ENCODE results near the gene ECI2. TPM values are rescaled to one million over a fixed set of nuclear protein-coding genes. Genes with fewer than 3 reads are reported as not detected.

The ECI2 gene
- total RNA-seq, 1 experiment from 2014 or later = 61.4 TPM

GRCh38 chr6:4103929-4104328 is 31.4 kb downstream of the ECI2 start:
- ATAC-seq (no peak), DNase-seq (ENCODE audit: low spot score) (no peak)
- no peak overlapping the region for H3K4me3 Mint-ChIP-seq
- no peaks in the 10 kb centered on the region for H3K4me1 Mint-ChIP-seq
- peaks cover 3% of the 10 kb centered on the region; the same call in 1 of the 2 replicates for H3K9me3 Mint-ChIP-seq
- no peak overlapping the region for H3K27ac Mint-ChIP-seq
- H3K36me3 Mint-ChIP-seq = no peaks in the 10 kb centered on the region
- ChIA-PET CTCF (no interaction called here), POLR2A (no interaction called here)
- TF ChIP-seq, protein P1, sequence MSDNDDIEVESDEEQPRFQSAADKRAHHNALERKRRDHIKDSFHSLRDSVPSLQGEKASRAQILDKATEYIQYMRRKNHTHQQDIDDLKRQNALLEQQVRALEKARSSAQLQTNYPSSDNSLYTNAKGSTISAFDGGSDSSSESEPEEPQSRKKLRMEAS (CRISPR knock-in tag; IDR thresholded peaks at IDR 0.05) = no peak
- TF ChIP-seq, protein P2, sequence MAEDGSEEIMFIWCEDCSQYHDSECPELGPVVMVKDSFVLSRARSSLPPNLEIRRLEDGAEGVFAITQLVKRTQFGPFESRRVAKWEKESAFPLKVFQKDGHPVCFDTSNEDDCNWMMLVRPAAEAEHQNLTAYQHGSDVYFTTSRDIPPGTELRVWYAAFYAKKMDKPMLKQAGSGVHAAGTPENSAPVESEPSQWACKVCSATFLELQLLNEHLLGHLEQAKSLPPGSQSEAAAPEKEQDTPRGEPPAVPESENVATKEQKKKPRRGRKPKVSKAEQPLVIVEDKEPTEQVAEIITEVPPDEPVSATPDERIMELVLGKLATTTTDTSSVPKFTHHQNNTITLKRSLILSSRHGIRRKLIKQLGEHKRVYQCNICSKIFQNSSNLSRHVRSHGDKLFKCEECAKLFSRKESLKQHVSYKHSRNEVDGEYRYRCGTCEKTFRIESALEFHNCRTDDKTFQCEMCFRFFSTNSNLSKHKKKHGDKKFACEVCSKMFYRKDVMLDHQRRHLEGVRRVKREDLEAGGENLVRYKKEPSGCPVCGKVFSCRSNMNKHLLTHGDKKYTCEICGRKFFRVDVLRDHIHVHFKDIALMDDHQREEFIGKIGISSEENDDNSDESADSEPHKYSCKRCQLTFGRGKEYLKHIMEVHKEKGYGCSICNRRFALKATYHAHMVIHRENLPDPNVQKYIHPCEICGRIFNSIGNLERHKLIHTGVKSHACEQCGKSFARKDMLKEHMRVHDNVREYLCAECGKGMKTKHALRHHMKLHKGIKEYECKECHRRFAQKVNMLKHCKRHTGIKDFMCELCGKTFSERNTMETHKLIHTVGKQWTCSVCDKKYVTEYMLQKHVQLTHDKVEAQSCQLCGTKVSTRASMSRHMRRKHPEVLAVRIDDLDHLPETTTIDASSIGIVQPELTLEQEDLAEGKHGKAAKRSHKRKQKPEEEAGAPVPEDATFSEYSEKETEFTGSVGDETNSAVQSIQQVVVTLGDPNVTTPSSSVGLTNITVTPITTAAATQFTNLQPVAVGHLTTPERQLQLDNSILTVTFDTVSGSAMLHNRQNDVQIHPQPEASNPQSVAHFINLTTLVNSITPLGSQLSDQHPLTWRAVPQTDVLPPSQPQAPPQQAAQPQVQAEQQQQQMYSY (CRISPR knock-in tag; IDR thresholded peaks at IDR 0.05) = no peak
- TF ChIP-seq ZNF263 (CRISPR knock-in tag; IDR thresholded peaks at IDR 0.05; ENCODE audit: low read depth) (no peak), TEAD4 (CRISPR knock-in tag; IDR thresholded peaks at IDR 0.05) (no peak), USF1 (CRISPR knock-in tag; IDR thresholded peaks at IDR 0.05) (no peak), ATF6 (CRISPR knock-in tag; IDR thresholded peaks at IDR 0.05) (no peak), ZNF121 (CRISPR knock-in tag; IDR thresholded peaks at IDR 0.05) (no peak), NFE2L1 (CRISPR knock-in tag; IDR thresholded peaks at IDR 0.05) (no peak), ZNF317 (CRISPR knock-in tag; IDR thresholded peaks at IDR 0.05; ENCODE audit: borderline replicate concordance, low read depth) (no peak), ZBTB21 (CRISPR knock-in tag; IDR thresholded peaks at IDR 0.05; ENCODE audit: borderline replicate concordance) (no peak), FOXJ3 (CRISPR knock-in tag; IDR thresholded peaks at IDR 0.05; ENCODE audit: borderline replicate concordance) (no peak), GABPB1 (CRISPR knock-in tag; IDR thresholded peaks at IDR 0.05) (no peak), NR2C2 (CRISPR knock-in tag; IDR thresholded peaks at IDR 0.05) (no peak)
- TF ChIP-seq, protein P3, sequence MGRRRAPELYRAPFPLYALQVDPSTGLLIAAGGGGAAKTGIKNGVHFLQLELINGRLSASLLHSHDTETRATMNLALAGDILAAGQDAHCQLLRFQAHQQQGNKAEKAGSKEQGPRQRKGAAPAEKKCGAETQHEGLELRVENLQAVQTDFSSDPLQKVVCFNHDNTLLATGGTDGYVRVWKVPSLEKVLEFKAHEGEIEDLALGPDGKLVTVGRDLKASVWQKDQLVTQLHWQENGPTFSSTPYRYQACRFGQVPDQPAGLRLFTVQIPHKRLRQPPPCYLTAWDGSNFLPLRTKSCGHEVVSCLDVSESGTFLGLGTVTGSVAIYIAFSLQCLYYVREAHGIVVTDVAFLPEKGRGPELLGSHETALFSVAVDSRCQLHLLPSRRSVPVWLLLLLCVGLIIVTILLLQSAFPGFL (CRISPR knock-in tag; IDR thresholded peaks at IDR 0.05; ENCODE audit: borderline replicate concordance) = no peak
- TF ChIP-seq, protein P4, sequence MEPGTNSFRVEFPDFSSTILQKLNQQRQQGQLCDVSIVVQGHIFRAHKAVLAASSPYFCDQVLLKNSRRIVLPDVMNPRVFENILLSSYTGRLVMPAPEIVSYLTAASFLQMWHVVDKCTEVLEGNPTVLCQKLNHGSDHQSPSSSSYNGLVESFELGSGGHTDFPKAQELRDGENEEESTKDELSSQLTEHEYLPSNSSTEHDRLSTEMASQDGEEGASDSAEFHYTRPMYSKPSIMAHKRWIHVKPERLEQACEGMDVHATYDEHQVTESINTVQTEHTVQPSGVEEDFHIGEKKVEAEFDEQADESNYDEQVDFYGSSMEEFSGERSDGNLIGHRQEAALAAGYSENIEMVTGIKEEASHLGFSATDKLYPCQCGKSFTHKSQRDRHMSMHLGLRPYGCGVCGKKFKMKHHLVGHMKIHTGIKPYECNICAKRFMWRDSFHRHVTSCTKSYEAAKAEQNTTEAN (CRISPR knock-in tag; IDR thresholded peaks at IDR 0.05) = no peak
- TF ChIP-seq, protein P5, sequence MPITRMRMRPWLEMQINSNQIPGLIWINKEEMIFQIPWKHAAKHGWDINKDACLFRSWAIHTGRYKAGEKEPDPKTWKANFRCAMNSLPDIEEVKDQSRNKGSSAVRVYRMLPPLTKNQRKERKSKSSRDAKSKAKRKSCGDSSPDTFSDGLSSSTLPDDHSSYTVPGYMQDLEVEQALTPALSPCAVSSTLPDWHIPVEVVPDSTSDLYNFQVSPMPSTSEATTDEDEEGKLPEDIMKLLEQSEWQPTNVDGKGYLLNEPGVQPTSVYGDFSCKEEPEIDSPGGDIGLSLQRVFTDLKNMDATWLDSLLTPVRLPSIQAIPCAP (CRISPR knock-in tag; IDR thresholded peaks at IDR 0.05) = no peak
- TF ChIP-seq, protein P6, sequence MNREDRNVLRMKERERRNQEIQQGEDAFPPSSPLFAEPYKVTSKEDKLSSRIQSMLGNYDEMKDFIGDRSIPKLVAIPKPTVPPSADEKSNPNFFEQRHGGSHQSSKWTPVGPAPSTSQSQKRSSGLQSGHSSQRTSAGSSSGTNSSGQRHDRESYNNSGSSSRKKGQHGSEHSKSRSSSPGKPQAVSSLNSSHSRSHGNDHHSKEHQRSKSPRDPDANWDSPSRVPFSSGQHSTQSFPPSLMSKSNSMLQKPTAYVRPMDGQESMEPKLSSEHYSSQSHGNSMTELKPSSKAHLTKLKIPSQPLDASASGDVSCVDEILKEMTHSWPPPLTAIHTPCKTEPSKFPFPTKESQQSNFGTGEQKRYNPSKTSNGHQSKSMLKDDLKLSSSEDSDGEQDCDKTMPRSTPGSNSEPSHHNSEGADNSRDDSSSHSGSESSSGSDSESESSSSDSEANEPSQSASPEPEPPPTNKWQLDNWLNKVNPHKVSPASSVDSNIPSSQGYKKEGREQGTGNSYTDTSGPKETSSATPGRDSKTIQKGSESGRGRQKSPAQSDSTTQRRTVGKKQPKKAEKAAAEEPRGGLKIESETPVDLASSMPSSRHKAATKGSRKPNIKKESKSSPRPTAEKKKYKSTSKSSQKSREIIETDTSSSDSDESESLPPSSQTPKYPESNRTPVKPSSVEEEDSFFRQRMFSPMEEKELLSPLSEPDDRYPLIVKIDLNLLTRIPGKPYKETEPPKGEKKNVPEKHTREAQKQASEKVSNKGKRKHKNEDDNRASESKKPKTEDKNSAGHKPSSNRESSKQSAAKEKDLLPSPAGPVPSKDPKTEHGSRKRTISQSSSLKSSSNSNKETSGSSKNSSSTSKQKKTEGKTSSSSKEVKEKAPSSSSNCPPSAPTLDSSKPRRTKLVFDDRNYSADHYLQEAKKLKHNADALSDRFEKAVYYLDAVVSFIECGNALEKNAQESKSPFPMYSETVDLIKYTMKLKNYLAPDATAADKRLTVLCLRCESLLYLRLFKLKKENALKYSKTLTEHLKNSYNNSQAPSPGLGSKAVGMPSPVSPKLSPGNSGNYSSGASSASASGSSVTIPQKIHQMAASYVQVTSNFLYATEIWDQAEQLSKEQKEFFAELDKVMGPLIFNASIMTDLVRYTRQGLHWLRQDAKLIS (CRISPR knock-in tag; IDR thresholded peaks at IDR 0.05; ENCODE audit: borderline replicate concordance) = no peak
- TF ChIP-seq, protein P7, sequence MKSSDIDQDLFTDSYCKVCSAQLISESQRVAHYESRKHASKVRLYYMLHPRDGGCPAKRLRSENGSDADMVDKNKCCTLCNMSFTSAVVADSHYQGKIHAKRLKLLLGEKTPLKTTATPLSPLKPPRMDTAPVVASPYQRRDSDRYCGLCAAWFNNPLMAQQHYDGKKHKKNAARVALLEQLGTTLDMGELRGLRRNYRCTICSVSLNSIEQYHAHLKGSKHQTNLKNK (CRISPR knock-in tag; IDR thresholded peaks at IDR 0.05) = no peak
- H3K27me3 Mint-ChIP-seq (ENCODE audit: low read depth) = no peaks in the 10 kb centered on the region
